ENCODE results near the gene TM4SF1. TPM values are rescaled to one million over a fixed set of nuclear protein-coding genes. Genes with fewer than 3 reads are reported as not detected.

TM4SF1 gene
- total RNA-seq, 1 experiment from 2014 or later: not detected

- Histone ChIP-seq H4K20me1 (ENCODE audit: insufficient read depth, low read depth, low read length) (no peaks in the 10 kb centered on the region), H3K27me3 (ENCODE audit: low read length) (no peaks in the 10 kb centered on the region), H3K4me3 (ENCODE audit: low read length) (no peak overlapping the region), H3K79me2 (ENCODE audit: low read length) (no peaks in the 10 kb centered on the region), H3K27ac (ENCODE audit: low read length) (no peak overlapping the region), H3K4me1 (ENCODE audit: low read length) (no peaks in the 10 kb centered on the region), H3K36me3 (ENCODE audit: insufficient read depth, low read length) (no peaks in the 10 kb centered on the region), H3K9me3 (ENCODE audit: low read length) (no peaks in the 10 kb centered on the region), H3K9me2 (replicated peaks; ENCODE audit: insufficient read depth, low read length) (no peaks in the 10 kb centered on the region), H3K9ac (ENCODE audit: low read length) (no peak overlapping the region), H3K4me2 (ENCODE audit: low read depth, low read length, poor library complexity, severe bottlenecking) (no peak overlapping the region), H2AFZ (ENCODE audit: low read length) (no peak overlapping the region)
- no peak for DNase-seq
Observed at GRCh38 chr3:149375501-149376196, 1.8 kb downstream of the TM4SF1 start.

- Histone ChIP-seq H3K9me2 (replicated peaks; ENCODE audit: insufficient read depth, low read length) (no peaks in the 10 kb centered on the region), H2AFZ (ENCODE audit: low read length) (no peak overlapping the region), H4K20me1 (ENCODE audit: insufficient read depth, low read depth, low read length) (no peaks in the 10 kb centered on the region), H3K79me2 (ENCODE audit: low read length) (no peaks in the 10 kb centered on the region), H3K4me1 (ENCODE audit: low read length) (no peaks in the 10 kb centered on the region), H3K9ac (ENCODE audit: low read length) (no peak overlapping the region), H3K36me3 (ENCODE audit: insufficient read depth, low read length) (no peaks in the 10 kb centered on the region), H3K27ac (ENCODE audit: low read length) (no peak overlapping the region), H3K27me3 (ENCODE audit: low read length) (0 out of 2 replicates have a peak, but pooled peaks cover 4% of the 10 kb centered on the region), H3K4me3 (ENCODE audit: low read length) (no peak overlapping the region), H3K9me3 (ENCODE audit: low read length) (no peaks in the 10 kb centered on the region), H3K4me2 (ENCODE audit: low read depth, low read length, poor library complexity, severe bottlenecking) (no peak overlapping the region)
- no peak for DNase-seq
Observed at GRCh38 chr3:149374793-149375500, 2.5 kb downstream of the TM4SF1 start.

- no peaks in the 10 kb centered on the region for H3K9me2 ChIP-seq (replicated peaks; ENCODE audit: insufficient read depth, low read length)
- no peak overlapping the region for H3K4me3 ChIP-seq (ENCODE audit: low read length)
- no peak overlapping the region for H3K9ac ChIP-seq (ENCODE audit: low read length)
- H3K79me2 ChIP-seq (ENCODE audit: low read length): no peaks in the 10 kb centered on the region
- H3K27ac ChIP-seq (ENCODE audit: low read length): no peak overlapping the region
- H3K36me3 ChIP-seq (ENCODE audit: insufficient read depth, low read length): no peaks in the 10 kb centered on the region
- 0 out of 2 replicates have a peak, but pooled peaks cover 4% of the 10 kb centered on the region for H3K27me3 ChIP-seq (ENCODE audit: low read length)
- no peak overlapping the region for H3K4me2 ChIP-seq (ENCODE audit: low read depth, low read length, poor library complexity, severe bottlenecking)
- no peaks in the 10 kb centered on the region for H3K9me3 ChIP-seq (ENCODE audit: low read length)
- H4K20me1 ChIP-seq (ENCODE audit: insufficient read depth, low read depth, low read length): no peaks in the 10 kb centered on the region
- no peaks in the 10 kb centered on the region for H3K4me1 ChIP-seq (ENCODE audit: low read length)
- H2AFZ ChIP-seq (ENCODE audit: low read length): no peak overlapping the region
- no peak for DNase-seq
Observed at GRCh38 chr3:149374391-149374790, 3.1 kb downstream of the TM4SF1 start.

- no peaks in the 10 kb centered on the region for H3K9me3 ChIP-seq (ENCODE audit: low read length)
- no peak for DNase-seq
- H2AFZ ChIP-seq (ENCODE audit: low read length): no peak overlapping the region
- H3K36me3 ChIP-seq (ENCODE audit: insufficient read depth, low read length): no peaks in the 10 kb centered on the region
- no peak overlapping the region for H3K4me3 ChIP-seq (ENCODE audit: low read length)
- H4K20me1 ChIP-seq (ENCODE audit: insufficient read depth, low read depth, low read length): no peaks in the 10 kb centered on the region
- no peaks in the 10 kb centered on the region for H3K79me2 ChIP-seq (ENCODE audit: low read length)
- H3K4me1 ChIP-seq (ENCODE audit: low read length): no peaks in the 10 kb centered on the region
- H3K27me3 ChIP-seq (ENCODE audit: low read length): 0 out of 2 replicates have a peak, but pooled peaks cover 4% of the 10 kb centered on the region
- no peak overlapping the region for H3K9ac ChIP-seq (ENCODE audit: low read length)
- no peak overlapping the region for H3K4me2 ChIP-seq (ENCODE audit: low read depth, low read length, poor library complexity, severe bottlenecking)
- H3K27ac ChIP-seq (ENCODE audit: low read length): no peak overlapping the region
- H3K9me2 ChIP-seq (replicated peaks; ENCODE audit: insufficient read depth, low read length): no peaks in the 10 kb centered on the region
Observed at GRCh38 chr3:149373235-149374125, 4.0 kb downstream of the TM4SF1 start.

- Histone ChIP-seq H3K9me2 (replicated peaks; ENCODE audit: insufficient read depth, low read length) (no peaks in the 10 kb centered on the region), H3K36me3 (ENCODE audit: insufficient read depth, low read length) (no peaks in the 10 kb centered on the region), H4K20me1 (ENCODE audit: insufficient read depth, low read depth, low read length) (no peaks in the 10 kb centered on the region), H2AFZ (ENCODE audit: low read length) (no peak overlapping the region), H3K9ac (ENCODE audit: low read length) (no peak overlapping the region), H3K4me2 (ENCODE audit: low read depth, low read length, poor library complexity, severe bottlenecking) (no peak overlapping the region), H3K27ac (ENCODE audit: low read length) (no peak overlapping the region), H3K9me3 (ENCODE audit: low read length) (no peaks in the 10 kb centered on the region), H3K27me3 (ENCODE audit: low read length) (0 out of 2 replicates have a peak, but pooled peaks cover 4% of the 10 kb centered on the region), H3K79me2 (ENCODE audit: low read length) (no peaks in the 10 kb centered on the region), H3K4me3 (ENCODE audit: low read length) (no peak overlapping the region), H3K4me1 (ENCODE audit: low read length) (no peaks in the 10 kb centered on the region)
- DNase-seq: no peak
Observed at GRCh38 chr3:149371723-149372114, 5.7 kb downstream of the TM4SF1 start.

- H3K9ac ChIP-seq (ENCODE audit: low read length): no peak overlapping the region
- H3K9me3 ChIP-seq (ENCODE audit: low read length): no peaks in the 10 kb centered on the region
- H3K27ac ChIP-seq (ENCODE audit: low read length): no peak overlapping the region
- DNase-seq: no peak
- H3K27me3 ChIP-seq (ENCODE audit: low read length): 0 out of 2 replicates have a peak, but pooled peaks cover 4% of the 10 kb centered on the region
- H4K20me1 ChIP-seq (ENCODE audit: insufficient read depth, low read depth, low read length): no peaks in the 10 kb centered on the region
- H2AFZ ChIP-seq (ENCODE audit: low read length): no peak overlapping the region
- no peak overlapping the region for H3K4me3 ChIP-seq (ENCODE audit: low read length)
- H3K79me2 ChIP-seq (ENCODE audit: low read length): no peaks in the 10 kb centered on the region
- no peak overlapping the region for H3K4me2 ChIP-seq (ENCODE audit: low read depth, low read length, poor library complexity, severe bottlenecking)
- H3K36me3 ChIP-seq (ENCODE audit: insufficient read depth, low read length): no peaks in the 10 kb centered on the region
- no peaks in the 10 kb centered on the region for H3K4me1 ChIP-seq (ENCODE audit: low read length)
- H3K9me2 ChIP-seq (replicated peaks; ENCODE audit: insufficient read depth, low read length): no peaks in the 10 kb centered on the region
Observed at GRCh38 chr3:149371001-149371722, 6.3 kb downstream of the TM4SF1 start.

- no peaks in the 10 kb centered on the region for H3K36me3 ChIP-seq (ENCODE audit: insufficient read depth, low read length)
- no peaks in the 10 kb centered on the region for H4K20me1 ChIP-seq (ENCODE audit: insufficient read depth, low read depth, low read length)
Observed at GRCh38 chr3:149369991-149370866, 7.2 kb downstream of the TM4SF1 start.

More at GRCh38 chr3:149369991-149370866, 7.2 kb downstream of the TM4SF1 start:
- Histone ChIP-seq H3K27ac (ENCODE audit: low read length) (no peak overlapping the region), H3K4me1 (ENCODE audit: low read length) (no peaks in the 10 kb centered on the region), H3K9me3 (ENCODE audit: low read length) (no peaks in the 10 kb centered on the region), H3K9me2 (replicated peaks; ENCODE audit: insufficient read depth, low read length) (no peaks in the 10 kb centered on the region), H3K4me2 (ENCODE audit: low read depth, low read length, poor library complexity, severe bottlenecking) (no peak overlapping the region), H3K4me3 (ENCODE audit: low read length) (no peak overlapping the region), H3K79me2 (ENCODE audit: low read length) (no peaks in the 10 kb centered on the region), H2AFZ (ENCODE audit: low read length) (no peak overlapping the region), H3K9ac (ENCODE audit: low read length) (no peak overlapping the region), H3K27me3 (ENCODE audit: low read length) (0 out of 2 replicates have a peak, but pooled peaks cover 4% of the 10 kb centered on the region)
- DNase-seq: no peak

Measured in Karpas-422 (cell line).